ENCODE results near the gene ISG20.

DNA sequence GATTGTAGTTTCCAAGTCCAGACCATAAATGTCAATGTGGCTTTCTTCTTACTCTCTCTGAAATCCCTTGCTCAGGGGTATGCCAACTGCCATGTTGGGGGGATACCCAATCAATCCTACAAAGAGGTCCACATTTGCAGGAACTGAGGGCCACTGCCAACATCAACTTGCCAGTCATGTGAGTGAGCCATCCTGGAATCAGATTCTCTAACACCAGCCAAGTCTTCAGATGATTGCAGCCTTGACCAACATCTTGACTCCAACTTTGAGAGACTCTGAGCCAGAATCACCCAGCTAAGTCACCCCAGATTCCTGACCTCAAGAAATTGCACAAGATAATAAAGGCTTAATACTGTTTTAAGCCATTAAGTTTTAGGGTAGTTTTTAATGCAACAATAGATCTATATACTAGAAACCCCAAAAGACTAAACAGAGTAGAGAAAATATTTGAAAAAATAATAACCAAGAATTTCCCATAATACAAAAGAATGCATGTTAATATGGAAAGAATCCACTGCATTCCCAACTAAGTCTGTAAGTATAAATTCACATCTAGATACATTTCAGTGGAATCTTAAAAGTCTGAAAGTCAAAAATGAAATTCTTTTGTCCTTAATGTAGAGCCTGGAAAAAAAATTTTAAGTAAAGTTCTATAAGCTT is 22.4 kb downstream of the ISG20 start:
- TF ChIP-seq CTCF (conservative IDR thresholded peaks at IDR 0.05; ENCODE audit: low read depth, low read length) = no peak
- TF ChIP-seq EZH2 (IDR thresholded peaks at IDR 0.05; ENCODE audit: borderline replicate concordance, low read depth, low read length, poor library complexity, severe bottlenecking) = no peak
